Measurements from ENCODE around the gene CDC20. TPM values are rescaled to one million over a fixed set of nuclear protein-coding genes. Genes with fewer than 3 reads are reported as not detected.
"Not testable (repeated sequence)": the region's sequence is repeated elsewhere in the genome, so short reads cannot be mapped to it uniquely, and the experiment has no call there.

Gene CDC20
- total RNA-seq, 2 experiments from 2014 or later, result 182 to 184 TPM

DNA sequence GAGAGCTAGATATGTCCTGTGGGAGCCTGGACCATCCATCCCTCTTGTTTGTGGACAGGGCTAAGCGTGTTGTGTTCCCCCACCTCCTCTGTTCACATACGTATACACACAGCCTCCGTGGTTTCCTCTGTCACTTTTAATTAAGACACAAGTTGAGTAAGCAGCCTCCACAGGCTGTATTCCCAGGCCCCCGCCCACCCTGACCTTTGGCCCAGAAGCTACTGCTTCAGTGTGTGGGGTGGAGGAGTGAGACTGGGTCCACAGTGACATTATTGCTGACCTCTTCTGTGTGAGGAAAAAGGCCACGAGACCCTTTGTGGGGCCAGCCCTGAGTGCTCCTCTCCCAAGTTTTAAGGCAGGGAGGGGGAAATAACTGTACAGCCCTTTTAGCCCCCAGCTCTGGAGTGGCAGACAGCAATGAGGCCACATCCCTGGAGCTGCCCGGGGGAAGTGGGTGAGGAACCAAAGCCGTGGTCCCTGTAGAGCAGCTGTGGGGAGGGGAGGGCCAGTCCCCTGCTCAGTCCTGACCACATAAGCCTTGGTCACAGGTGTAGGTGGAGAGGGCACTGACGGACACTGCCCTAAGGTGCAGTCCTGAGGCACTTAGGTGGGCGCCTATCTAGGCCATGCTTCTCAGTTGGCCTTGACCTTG lies 4.6 kb downstream of the CDC20 start:
- peaks cover 52% of the 10 kb centered on the region for H3K36me3 Mint-ChIP-seq

DNA sequence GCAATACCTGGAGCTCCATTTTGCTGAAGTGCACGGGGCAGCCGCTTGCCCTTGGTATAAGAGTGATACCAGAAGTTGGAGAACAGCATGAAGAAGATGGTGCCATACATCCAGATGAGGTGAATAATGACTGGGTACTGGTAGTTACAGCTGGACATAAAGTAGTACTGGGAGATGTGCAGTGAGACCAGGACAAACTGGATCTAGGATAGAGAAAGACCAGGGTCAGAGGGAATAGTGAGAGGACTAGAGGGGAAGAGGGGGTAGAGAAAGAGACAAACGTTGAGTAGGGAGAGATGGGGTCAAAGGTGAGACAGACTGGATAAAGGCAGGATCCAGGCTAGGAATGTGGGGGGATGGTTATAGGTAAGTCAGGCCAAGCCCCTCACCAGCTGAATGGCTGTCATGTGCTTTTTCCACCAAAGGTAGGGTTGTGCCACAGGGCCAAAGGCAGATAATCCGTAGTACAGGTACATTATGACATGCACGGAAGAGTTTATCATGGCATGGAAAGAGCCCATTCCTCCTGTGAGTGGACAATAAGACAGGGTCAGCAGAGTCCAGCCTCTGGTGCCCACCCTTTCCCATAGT lies 5.2 kb downstream of the CDC20 start:
- Mint-ChIP-seq H3K27ac (peak overlapping the region; percentile 28), H3K4me3 (no peak overlapping the region)

More for the DNA sequence above, 4.6 kb downstream of the CDC20 start:
- H3K4me3 Mint-ChIP-seq, result no peak overlapping the region
- H3K4me1 Mint-ChIP-seq, result peaks cover 35% of the 10 kb centered on the region
- H3K27ac Mint-ChIP-seq, result peak overlapping the region; percentile 7
- no peaks in the 10 kb centered on the region for H3K27me3 Mint-ChIP-seq
- no peaks in the 10 kb centered on the region for H3K9me3 Mint-ChIP-seq
- DNase-seq, result no peak

DNA sequence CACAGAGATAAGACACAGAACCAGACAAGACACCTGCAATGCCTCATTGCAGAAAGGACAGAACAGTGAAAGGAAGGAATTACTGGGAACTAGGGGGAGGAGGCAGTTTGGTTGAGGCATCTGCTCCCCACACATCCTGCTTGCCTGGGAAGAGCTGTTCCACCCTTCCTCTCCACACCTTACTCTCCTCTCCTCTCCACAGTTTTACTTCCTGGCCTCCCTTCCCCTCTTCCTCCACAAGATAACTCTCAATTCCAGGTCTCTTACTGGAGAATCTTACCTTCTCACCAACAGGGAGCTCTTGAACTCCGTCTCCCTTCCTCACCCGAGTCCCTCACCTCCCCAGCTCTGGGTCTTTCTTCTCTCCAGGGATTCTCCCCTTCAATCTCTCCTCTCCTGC lies 6.9 kb downstream of the CDC20 start:
- Mint-ChIP-seq H3K9me3 (no peaks in the 10 kb centered on the region), H3K36me3 (peaks cover 43% of the 10 kb centered on the region), H3K27ac (peak overlapping the region; percentile 93), H3K4me1 (peaks cover 31% of the 10 kb centered on the region), H3K4me3 (peak overlapping the region; percentile 93), H3K27me3 (no peaks in the 10 kb centered on the region)
- DNase-seq, result no peak

More for the DNA sequence above, 5.2 kb downstream of the CDC20 start:
- DNase-seq, result no peak
- H3K36me3 Mint-ChIP-seq, result peaks cover 53% of the 10 kb centered on the region
- peaks cover 35% of the 10 kb centered on the region for H3K4me1 Mint-ChIP-seq
- H3K9me3 Mint-ChIP-seq, result no peaks in the 10 kb centered on the region
- no peaks in the 10 kb centered on the region for H3K27me3 Mint-ChIP-seq

DNA sequence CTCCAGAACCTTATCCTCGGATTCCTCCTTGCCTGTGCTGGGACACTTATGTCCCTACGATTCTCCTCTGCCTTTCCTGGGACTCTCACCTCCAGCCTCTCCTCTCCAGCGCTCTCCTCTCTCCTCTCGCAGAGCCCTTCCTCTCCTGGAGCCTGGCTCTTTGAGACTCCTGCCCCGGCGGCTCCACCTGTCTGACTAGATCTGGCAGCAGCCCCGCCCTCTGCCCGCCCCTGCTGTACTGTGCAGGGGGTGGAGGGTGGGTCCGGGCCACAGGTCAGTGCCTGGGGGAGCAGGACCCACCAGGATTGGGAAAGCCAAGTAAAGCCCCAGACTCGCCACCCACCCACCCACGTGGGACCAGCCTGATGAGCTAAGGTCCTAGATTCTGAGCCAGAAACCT lies 7.4 kb downstream of the CDC20 start:
- Mint-ChIP-seq H3K27ac (peak overlapping the region; percentile 93), H3K27me3 (no peaks in the 10 kb centered on the region), H3K4me3 (peak overlapping the region; percentile 93), H3K36me3 (peaks cover 39% of the 10 kb centered on the region), H3K9me3 (no peaks in the 10 kb centered on the region), H3K4me1 (peaks cover 31% of the 10 kb centered on the region)
- no peak for DNase-seq

DNA sequence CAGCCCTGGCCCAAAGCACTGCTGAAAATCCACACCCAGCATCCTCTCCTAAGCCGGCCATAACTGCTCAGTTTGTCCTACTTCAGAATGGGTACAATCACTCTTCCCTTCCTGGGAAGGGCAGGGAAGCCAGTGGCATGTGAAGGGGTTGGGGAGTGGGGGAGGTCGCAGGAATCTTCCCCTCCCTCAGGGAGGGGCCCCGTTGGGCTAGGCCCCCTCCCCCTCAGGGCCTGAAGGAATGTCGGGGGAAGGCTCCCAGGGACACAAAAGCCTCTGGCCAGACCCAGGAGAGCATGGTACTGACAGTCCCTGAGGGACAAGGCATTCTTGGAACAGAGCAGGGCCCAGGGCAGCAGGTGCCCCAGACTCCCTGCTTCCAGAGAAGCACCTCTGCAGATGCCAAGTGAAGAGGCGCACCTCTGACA lies 7.8 kb downstream of the CDC20 start:
- Mint-ChIP-seq H3K36me3 (peaks cover 35% of the 10 kb centered on the region), H3K27ac (peak overlapping the region; percentile 93), H3K4me1 (peaks cover 28% of the 10 kb centered on the region), H3K4me3 (peak overlapping the region; percentile 93), H3K9me3 (no peaks in the 10 kb centered on the region), H3K27me3 (no peaks in the 10 kb centered on the region)
- no peak for DNase-seq

DNA sequence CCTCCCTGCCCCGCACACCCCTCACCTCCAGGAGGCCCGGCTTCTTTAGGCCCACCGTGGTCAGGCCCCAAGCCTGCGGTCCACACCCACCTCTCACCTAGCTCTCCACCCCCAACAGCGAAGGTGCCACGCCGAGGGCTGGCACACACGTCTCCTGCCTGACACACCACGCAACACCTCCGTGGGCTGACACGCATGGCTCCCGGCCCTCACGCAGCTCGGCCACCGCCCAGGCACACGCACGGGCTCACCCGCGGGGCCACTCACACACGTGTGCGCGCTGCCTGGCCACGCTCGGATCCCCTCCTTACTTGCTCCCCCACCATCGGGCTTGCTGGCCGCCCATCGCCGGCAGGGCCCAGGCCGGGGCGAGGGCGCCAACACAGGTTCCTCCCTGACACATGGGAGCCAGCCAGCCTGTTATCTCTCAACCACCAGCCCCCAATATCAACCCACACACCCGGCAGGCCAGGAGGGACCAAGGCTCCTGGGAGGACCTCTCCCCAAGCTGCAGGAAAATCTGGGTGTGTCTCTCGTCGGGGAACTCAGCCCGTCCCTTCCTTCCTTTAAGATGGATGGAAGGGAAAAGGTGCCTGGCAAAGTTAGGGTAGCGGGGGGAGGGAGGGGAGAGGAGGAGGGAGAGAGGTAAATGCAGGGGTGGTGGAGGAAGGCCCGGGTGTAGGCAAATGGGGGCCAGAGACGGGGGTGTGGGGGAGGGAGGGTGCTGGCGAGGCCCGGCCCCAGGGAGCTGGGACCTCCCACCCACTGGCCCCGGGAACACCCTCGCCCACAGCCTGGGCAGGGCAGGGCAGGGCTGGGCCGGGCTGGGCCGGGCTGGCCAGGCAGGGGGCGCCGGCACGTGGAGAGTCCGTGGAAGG lies 8.5 kb downstream of the CDC20 start:
- DNase-seq, result peak; percentile 43
- Mint-ChIP-seq H3K4me1 (peaks cover 24% of the 10 kb centered on the region), H3K9me3 (no peaks in the 10 kb centered on the region), H3K27me3 (no peaks in the 10 kb centered on the region), H3K4me3 (peak overlapping the region; percentile 93), H3K36me3 (peaks cover 28% of the 10 kb centered on the region), H3K27ac (peak overlapping the region; percentile 93)

DNA sequence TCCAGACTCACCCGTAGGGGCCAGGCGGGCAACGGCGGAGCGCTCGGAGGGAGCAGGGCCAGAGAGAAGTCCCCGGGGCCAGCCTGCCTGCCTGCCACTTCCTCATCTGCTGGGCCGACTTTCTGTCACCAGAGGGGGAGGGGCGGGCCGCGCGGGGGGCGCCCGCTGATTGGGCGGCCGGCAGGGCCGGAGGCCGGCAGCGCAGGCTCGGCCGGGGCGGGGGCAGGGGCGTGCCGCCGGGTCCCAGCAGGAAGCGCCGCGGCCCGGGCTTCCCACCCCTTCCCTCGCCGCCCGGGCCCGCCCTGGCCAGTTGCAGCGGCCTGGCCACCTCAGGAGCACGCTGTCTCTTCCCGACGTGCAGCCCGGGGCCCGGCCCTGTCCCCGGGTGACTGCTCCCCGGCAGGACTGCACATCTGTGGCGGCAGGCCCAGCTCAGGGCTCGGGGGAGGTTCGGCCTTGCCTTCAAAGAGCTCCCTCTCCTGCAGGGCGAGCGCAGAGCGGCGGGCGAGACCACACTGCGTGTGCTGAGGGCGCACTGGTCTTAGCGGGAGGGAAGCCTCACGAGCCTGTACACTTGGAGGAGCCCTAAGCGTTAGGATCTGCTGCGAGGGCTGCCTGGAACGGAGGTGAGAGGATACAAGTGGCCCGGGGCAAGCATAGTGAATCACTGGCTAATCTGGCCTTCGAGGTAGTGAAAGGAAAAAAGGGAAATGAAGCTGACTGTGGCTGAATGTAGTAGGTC lies 9.3 kb downstream of the CDC20 start, which contains the start of gene ELOVL1:
TSS of gene ELOVL1 (minus strand) at position 108 of the 742 bp plus-strand sequence. CDS start 2,402 bp downstream, outside the sequence.
- H3K27me3 Mint-ChIP-seq, result no peaks in the 10 kb centered on the region
- H3K9me3 Mint-ChIP-seq, result no peaks in the 10 kb centered on the region

DNA sequence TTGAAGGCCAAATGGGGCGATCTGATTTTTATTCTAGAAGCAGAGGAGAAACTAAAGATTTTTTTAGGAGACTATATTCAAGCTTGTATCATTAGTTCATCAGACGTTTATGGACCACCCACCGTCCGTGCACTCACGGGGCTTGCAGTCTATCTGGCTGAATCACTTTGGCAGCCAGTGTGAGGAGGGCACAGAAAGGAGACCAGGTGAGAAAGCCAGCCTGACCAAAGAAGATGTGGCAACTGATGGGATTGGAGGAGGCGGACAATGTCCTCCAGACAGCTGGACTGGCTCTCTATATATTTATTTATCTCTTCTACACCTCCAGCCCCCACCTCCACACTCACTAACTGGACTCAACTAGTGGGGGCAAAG lies 9.9 kb downstream of the CDC20 start:
- peaks cover 21% of the 10 kb centered on the region for H3K36me3 Mint-ChIP-seq
- H3K4me1 Mint-ChIP-seq, result peaks cover 24% of the 10 kb centered on the region
- peak overlapping the region; percentile 91 for H3K4me3 Mint-ChIP-seq
- H3K9me3 Mint-ChIP-seq, result no peaks in the 10 kb centered on the region
- peak overlapping the region; percentile 95 for H3K27ac Mint-ChIP-seq
- no peaks in the 10 kb centered on the region for H3K27me3 Mint-ChIP-seq
- no peak for DNase-seq

More for the DNA sequence above, 9.3 kb downstream of the CDC20 start, which contains the start of gene ELOVL1:
- Mint-ChIP-seq H3K27ac (peak within 1 kb of the TSS; percentile 95), H3K36me3 (peaks cover 22% of the 10 kb centered on the region), H3K4me3 (peak within 1 kb of the TSS; percentile 93), H3K4me1 (peaks cover 24% of the 10 kb centered on the region)
- peak; percentile 94 for DNase-seq

DNA sequence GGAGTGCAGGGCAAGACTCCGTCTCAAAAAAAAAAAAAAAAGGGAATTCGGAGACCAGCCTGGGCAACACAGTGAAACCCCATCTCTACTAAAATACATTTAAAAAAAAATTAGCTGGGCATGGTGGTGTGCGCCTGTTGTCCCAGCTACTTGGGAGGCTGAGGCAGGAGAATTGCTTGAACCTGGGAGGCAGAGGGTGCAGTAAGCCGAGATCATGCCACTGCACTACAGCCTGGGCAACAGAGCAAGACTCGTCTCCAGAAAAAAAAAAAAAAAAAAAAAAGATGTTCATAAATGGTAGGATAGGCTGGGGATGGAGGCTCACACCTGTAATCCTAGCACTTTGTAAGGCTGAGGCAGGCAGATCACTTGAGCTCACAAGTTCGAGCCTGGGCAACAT lies 11.0 kb downstream of the CDC20 start:
- H3K27me3 Mint-ChIP-seq, DNase-seq, H3K27ac Mint-ChIP-seq, H3K9me3 Mint-ChIP-seq, H3K4me3 Mint-ChIP-seq: not testable (repeated sequence)
- H3K36me3 Mint-ChIP-seq, result peaks cover 15% of the 10 kb centered on the region
- H3K4me1 Mint-ChIP-seq, result peaks cover 24% of the 10 kb centered on the region

DNA sequence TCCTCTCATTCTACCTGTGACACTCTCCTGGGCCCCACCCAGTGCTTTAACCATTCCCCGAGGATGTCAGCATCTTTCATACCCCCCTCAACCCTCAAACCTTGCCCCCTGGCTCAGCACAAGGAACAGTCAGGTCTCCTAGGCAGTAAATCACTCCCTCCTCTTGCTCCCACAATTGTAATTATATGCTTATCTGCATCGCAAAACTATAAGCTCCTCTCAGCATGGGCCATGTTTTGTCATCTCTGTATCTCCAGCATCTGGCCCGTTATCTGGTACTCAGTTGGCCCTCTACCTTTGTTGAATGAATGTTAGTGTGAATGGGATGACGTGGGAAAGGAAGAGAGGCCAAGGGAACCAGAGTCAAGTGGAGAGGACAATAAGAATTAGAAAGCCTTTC lies 11.8 kb downstream of the CDC20 start:
- H3K27ac Mint-ChIP-seq, result no peak overlapping the region
- H3K4me1 Mint-ChIP-seq, result peaks cover 17% of the 10 kb centered on the region
- no peak overlapping the region for H3K4me3 Mint-ChIP-seq
- H3K36me3 Mint-ChIP-seq, result peaks cover 12% of the 10 kb centered on the region
- DNase-seq, result no peak
- H3K27me3 Mint-ChIP-seq, result no peaks in the 10 kb centered on the region
- no peaks in the 10 kb centered on the region for H3K9me3 Mint-ChIP-seq

DNA sequence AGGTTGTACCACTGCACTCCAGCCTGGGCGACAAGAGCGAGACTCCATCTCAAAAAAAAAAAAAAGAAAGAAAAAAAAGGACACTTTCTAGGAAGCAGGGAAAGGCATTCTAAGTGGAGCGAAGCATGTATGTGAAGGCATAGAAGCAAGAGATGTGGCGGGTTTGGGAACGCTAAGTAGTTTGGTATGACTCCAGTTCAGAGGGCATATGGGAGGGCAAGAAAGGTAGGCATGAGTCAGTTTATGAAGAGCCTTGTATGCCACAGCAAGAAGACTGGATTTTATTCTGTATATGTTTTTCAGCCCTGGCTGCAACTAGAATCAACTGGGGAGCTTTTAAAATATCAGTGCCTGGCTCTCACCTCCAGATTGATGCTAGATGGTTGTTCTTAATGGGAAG lies 13.4 kb downstream of the CDC20 start:
- Mint-ChIP-seq H3K4me3 (no peak overlapping the region), H3K27me3 (no peaks in the 10 kb centered on the region), H3K36me3 (peaks cover 10% of the 10 kb centered on the region), H3K4me1 (peaks cover 8% of the 10 kb centered on the region), H3K27ac (no peak overlapping the region), H3K9me3 (no peaks in the 10 kb centered on the region)
- no peak for DNase-seq

DNA sequence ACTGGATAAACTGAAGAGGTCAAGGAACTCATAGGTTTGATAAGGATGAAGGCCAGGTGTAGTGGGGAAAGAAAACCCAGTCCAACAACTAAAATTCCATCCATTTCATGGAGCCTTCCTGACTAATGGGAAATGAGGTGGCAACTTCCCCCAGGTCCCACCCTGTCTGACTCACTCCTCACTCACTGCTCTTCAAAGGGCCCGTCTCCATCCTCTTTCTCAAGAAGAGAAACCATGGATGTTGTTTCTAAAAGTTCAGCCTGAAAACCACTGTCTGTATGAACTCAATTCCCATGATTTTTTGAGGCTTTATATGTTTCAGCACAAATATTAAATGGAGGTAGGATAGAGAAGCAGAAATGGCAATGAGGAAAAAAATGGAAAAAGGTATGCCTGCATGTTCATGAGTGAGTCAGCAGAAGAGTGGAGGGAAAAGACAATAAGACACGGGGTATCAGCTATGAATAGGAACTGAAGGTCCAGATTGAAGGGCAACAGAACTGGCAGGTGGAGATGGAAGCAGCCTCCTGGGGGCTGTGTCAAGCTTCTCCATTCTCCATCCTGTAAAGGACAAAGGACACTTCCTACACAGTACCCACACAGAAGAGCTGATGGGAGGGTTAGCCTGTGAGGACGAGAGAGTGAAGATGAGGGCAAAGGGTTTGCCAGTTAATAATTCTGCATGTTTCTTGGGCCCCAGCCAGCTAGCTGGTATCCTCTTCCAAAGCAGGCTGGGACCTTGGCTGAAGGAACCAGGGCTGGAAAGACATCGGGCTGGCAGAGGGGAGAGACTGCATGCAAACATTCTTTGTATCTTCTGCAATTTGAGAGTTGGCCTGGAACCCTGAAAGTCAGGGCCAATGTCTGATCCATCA lies 14.5 kb downstream of the CDC20 start:
- no peaks in the 10 kb centered on the region for H3K9me3 Mint-ChIP-seq
- H3K27me3 Mint-ChIP-seq, result no peaks in the 10 kb centered on the region
- H3K4me3 Mint-ChIP-seq, result no peak overlapping the region
- DNase-seq, result no peak
- H3K27ac Mint-ChIP-seq, result no peak overlapping the region
- peaks cover 7% of the 10 kb centered on the region for H3K36me3 Mint-ChIP-seq
- H3K4me1 Mint-ChIP-seq, result peaks cover 8% of the 10 kb centered on the region

DNA sequence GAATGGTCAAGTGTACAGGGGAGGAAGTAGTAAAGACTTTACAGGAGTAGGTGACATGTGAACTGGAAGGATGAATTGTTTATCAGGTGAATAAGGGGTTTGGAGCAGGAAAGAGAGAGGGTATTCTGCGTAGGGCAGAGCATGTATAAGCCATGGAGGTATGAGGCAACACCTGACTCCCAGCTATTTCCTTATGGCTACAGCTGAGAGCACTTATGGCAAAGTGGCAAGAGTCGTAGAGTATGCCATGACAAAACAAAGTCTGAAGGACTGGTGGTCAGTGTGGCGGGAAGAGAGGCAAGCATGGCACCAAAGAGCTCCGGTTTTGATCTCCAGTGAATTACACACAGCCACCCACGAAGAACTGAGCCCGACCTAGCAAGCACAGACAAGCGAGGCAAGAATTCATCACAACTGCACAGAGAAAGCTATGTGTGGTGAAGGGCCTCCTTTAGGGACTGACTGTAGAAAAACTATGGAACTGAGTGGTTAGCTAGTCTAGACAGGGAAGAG lies 18.0 kb downstream of the CDC20 start:
- no peaks in the 10 kb centered on the region for H3K9me3 Mint-ChIP-seq

DNA sequence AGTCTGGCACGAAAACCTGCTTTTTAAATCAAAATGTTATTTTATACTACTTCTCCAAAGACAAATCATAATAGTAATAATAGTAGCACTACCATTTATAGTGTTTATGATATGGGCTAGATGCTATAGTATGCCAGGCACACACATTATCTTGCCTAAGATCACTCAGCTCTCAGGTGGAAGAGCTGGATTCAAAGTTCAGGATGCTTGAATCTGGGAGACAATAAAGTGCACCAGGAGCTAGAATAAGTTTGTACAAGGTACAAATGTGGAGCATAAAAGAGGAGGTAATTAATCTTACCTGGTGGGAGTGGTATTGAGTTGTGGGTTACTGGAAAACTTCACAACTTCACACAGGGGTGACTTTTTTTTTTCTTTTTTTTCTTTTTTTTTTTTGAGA lies 19.1 kb downstream of the CDC20 start:
- DNase-seq, result no peak
- peaks cover 13% of the 10 kb centered on the region for H3K4me1 Mint-ChIP-seq
- H3K27ac Mint-ChIP-seq, result no peak overlapping the region
- peaks cover 8% of the 10 kb centered on the region for H3K36me3 Mint-ChIP-seq
- H3K27me3 Mint-ChIP-seq, result no peaks in the 10 kb centered on the region
- H3K4me3 Mint-ChIP-seq, result no peak overlapping the region
- no peaks in the 10 kb centered on the region for H3K9me3 Mint-ChIP-seq

More for the DNA sequence above, 18.0 kb downstream of the CDC20 start:
- Mint-ChIP-seq H3K4me1 (peaks cover 10% of the 10 kb centered on the region), H3K27ac (no peak overlapping the region), H3K27me3 (no peaks in the 10 kb centered on the region), H3K4me3 (no peak overlapping the region), H3K36me3 (peaks cover 8% of the 10 kb centered on the region)
- DNase-seq, result no peak

Measured in activated naive CD8-positive, alpha-beta T cell treated with anti-CD3 and anti-CD28 coated beads for 36 hours (primary cell).